HepG2 (cell line): Measurements from ENCODE around the gene CD276. TPM values are rescaled to one million over a fixed set of nuclear protein-coding genes. Genes with fewer than 3 reads are reported as not detected.

Source experiments
- ZBTB40 ChIP-seq, 2 experiments: fragments of 450-650 bp in 1 of 2; sonication (generic) in 1 of 2; formaldehyde crosslinking in 1 of 2; IDR thresholded peaks; 2 replicates each; pipeline versions ENCODE4 v1.6.1 to v1.8.0; 2016 to 2022; ENCODE audit warnings: antibody characterized with exemption in 1 of 2, mild to moderate bottlenecking in 1 of 2, missing genetic modification reagents in 1 of 2
- ZNF251 ChIP-seq: sonication (generic); formaldehyde crosslinking; IDR thresholded peaks from 2 replicates; pipeline ENCODE4 v1.9.0; 2021; ENCODE audit warnings: mild to moderate bottlenecking, missing genetic modification reagents
- ZNF598 ChIP-seq: sonication (generic); formaldehyde crosslinking; IDR thresholded peaks from 2 replicates; pipeline ENCODE4 v1.5.1; 2020; ENCODE audit warnings: mild to moderate bottlenecking, missing genetic modification reagents, borderline replicate concordance
- polyA plus RNA-seq, 8 experiments: library from polyadenylated mRNA; depleted of rRNA in 3 of 8; stranded (reverse) in 7 of 8; unstranded in 1 of 8; fragments of >200 nt; fragmentation: Illumina TruSeq in 4 of 8; extraction: Trizol in 4 of 8; gene quantifications; 2 replicates each; pipeline versions ENCODE4 v1.2.1 to v1.2.3, GENCODE V29; 2011 to 2016; ENCODE audit warnings: low read depth in 4 of 8, missing spikeins in 1 of 8, mixed read lengths in 1 of 8; ENCODE audit not compliant: insufficient read depth in 1 of 8
- total RNA-seq, 5 experiments: library from RNA; depleted of rRNA; stranded (reverse); fragments of >200 nt; fragmentation: Illumina TruSeq; extraction: Trizol; gene quantifications; 2 replicates each; pipeline ENCODE4 v1.2.3, GENCODE V29; 2016; ENCODE audit warnings: low read depth in 1 of 5
- TF ChIP-seq, protein P1 (sequence below), 2 experiments: sonication (generic) in 1 of 2; formaldehyde crosslinking in 1 of 2; IDR thresholded peaks; 2 replicates each; pipeline versions ENCODE4 v1.4.0 to v1.6.1; 2018 to 2020; ENCODE audit warnings: missing genetic modification reagents in 2 of 2, borderline replicate concordance in 1 of 2, low read depth in 1 of 2, mild to moderate bottlenecking in 1 of 2, missing biosample characterization in 1 of 2

The CD276 gene
- total and polyA plus RNA-seq, 2 of the 13 experiments (the other 11 are each of a cell fraction or from before 2014, with no cell fraction given), result 24.6 to 55.2 TPM

DNA sequence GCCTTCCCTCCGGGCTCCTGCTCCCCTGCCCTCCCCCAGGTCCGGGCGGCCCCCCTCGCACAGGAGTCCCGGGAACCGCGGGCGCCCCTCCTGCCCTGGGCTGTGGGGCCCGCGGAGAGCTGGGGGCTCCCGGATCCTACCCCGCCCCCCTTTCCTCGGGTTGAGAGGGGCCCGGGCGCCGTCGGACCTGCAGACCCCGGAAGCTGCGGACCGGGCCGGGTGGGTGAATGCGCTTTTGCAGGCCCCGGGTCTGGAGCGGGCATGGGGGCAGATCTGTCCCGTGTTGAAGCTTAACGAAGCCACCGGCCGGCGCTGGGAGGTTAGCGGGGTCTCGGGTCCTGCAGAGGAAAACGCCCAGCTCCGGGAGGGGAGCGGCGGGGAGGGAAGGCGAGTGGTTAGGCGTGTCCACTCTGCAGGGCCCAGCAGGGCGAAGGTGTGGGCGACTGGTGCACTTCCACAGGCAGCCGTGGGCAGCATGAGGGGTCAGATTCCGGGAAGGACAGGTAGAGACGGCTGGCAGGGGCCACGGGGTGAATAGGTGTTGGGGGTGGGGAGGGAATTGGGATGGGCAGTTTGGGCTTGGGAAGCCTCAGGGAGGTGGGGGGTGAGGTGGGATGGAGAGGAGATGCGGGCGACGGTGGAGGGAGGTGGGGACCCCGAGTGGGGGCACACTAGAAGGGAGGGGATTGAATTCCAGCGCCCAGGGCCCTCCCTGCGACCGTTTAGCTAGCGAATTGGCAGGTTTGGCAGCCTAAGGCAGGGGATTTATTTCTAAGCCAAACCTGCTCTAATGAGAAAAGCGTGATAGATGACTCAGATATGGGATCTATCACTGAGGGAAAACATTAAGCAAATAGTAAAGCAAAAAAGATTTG is 635 bp downstream of the CD276 start (continued):
- TF ChIP-seq ZBTB40 (IDR thresholded peaks at IDR 0.05) (no peak), ZBTB40 (CRISPR knock-in tag; IDR thresholded peaks at IDR 0.05) (peak; percentile 25; the same call in 1 of the 2 replicates), ZNF598 (CRISPR knock-in tag) (peak; percentile 70; the same call in 1 of the 2 replicates), ZNF251 (CRISPR knock-in tag) (no peak)
- TF ChIP-seq, protein P1, sequence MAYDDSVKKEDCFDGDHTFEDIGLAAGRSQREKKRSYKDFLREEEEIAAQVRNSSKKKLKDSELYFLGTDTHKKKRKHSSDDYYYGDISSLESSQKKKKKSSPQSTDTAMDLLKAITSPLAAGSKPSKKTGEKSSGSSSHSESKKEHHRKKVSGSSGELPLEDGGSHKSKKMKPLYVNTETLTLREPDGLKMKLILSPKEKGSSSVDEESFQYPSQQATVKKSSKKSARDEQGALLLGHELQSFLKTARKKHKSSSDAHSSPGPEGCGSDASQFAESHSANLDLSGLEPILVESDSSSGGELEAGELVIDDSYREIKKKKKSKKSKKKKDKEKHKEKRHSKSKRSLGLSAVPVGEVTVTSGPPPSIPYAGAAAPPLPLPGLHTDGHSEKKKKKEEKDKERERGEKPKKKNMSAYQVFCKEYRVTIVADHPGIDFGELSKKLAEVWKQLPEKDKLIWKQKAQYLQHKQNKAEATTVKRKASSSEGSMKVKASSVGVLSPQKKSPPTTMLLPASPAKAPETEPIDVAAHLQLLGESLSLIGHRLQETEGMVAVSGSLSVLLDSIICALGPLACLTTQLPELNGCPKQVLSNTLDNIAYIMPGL (CRISPR knock-in tag; IDR thresholded peaks at IDR 0.05; ENCODE audit: borderline replicate concordance in 1 of 2, low read depth in 1 of 2), result peak in 1 of 2 experiments; percentile 41; a peak in 1 of 4 replicates
